GM18858 (cell line): ENCODE results near the gene COL25A1.

ENCODE experiments used
- ATAC-seq: cut with Tn5 transposase; IDR thresholded peaks from one replicate; pipeline ENCODE4 v1.9.1; 2021; ENCODE audit not compliant: unreplicated experiment

Gene COL25A1

DNA sequence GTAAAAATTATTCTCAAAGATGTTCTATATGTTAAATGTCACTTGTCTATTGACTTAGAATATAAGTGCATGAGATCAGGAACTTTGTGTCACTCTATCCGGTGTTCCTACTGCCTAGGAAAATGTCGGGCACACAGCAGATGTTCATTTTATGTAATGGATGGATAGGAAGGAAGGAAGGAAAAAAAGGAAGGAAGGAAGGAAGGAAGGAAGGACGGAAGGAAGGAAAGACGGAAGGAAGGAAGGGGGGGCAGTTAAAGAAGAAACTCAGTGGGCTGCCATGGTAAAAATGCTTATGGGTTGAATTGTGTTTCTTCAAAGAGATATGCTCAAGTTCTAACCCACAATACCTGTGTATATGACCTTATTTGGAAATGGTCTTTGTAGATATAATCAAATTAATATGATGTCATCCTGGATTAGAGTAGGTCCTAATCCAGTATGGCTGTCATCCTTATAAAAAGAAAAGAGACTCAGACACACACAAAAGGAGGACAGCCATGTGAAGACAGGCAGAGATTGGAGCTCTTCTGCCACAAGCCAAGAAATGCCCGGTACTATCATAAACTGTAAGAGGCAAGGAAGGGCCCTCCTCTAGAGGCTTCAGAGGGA lies 86.3 kb downstream of the COL25A1 start:
- ATAC-seq: no peak

- ATAC-seq: no peak
Observed at GRCh38 chr4:109215506-109215905, 87.0 kb downstream of the COL25A1 start.

GRCh38 chr4:109214622-109215301 lies 87.7 kb downstream of the COL25A1 start:
- no peak for ATAC-seq

GRCh38 chr4:109213056-109213455 lies 89.4 kb downstream of the COL25A1 start:
- no peak for ATAC-seq

DNA sequence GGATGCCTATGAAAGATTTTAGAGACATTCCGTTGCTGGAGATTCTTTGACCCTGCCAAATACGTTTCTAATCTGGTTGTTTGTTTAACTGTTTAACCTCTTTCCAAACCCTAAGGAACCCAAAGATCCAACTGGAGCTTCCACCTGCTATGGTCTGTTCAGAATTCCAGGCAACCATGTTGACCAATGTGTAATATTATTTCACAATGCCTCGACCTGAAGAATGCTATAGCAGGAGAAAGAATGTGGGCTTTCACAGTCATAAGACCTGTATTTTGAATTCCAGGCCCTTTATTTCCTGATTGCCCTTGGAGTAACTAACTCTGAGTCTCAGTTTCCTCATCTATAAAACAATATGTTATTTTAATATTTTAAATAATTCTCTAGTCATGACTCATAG lies 90.8 kb downstream of the COL25A1 start:
- ATAC-seq: no peak

GRCh38 chr4:109209647-109210046 lies 92.8 kb downstream of the COL25A1 start:
- ATAC-seq: no peak

- ATAC-seq: no peak
Observed at GRCh38 chr4:109207898-109208297, 94.6 kb downstream of the COL25A1 start.

- ATAC-seq: no peak
Observed at GRCh38 chr4:109207061-109207460, 95.4 kb downstream of the COL25A1 start.

GRCh38 chr4:109206620-109207019 lies 95.8 kb downstream of the COL25A1 start:
- ATAC-seq: no peak

- ATAC-seq: no peak
Observed at GRCh38 chr4:109205186-109205585, 97.3 kb downstream of the COL25A1 start.

DNA sequence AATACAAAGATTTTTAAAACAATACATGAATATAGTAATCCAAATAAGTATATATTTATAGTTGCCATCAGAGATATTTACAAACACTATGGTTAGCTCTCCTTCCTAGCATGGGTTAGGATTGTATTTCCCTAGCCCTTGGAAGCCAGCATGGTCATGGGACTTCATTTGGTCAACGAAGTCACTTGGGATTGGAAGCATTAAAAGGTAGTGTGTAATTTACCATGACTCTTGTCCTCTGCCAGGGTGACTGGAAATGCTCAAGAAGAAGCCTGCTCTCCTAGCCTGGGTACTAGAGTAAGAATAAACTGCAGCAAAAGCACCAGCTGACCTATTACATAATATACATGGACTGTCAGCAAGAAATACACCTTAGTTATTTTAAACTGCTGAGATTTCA lies 102.9 kb downstream of the COL25A1 start:
- no peak for ATAC-seq

DNA sequence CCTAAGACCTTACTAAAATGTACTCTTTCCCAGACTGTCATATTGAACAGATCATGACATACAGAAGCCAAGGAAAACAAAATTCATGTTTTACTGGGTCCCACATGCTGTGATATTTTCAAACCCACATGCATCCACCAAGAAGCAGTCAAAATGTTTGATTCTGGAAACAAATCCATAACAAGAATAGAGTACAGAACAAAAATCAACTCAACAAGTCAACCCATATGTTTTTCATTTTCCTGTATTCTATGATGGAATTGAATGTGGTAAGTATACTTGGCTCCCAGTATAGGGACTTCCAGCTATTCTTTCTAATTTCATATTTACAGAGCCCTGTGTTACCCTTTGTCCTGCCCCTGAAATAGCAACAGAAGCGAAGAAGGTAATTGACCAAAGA lies 106.8 kb downstream of the COL25A1 start:
- ATAC-seq: no peak

DNA sequence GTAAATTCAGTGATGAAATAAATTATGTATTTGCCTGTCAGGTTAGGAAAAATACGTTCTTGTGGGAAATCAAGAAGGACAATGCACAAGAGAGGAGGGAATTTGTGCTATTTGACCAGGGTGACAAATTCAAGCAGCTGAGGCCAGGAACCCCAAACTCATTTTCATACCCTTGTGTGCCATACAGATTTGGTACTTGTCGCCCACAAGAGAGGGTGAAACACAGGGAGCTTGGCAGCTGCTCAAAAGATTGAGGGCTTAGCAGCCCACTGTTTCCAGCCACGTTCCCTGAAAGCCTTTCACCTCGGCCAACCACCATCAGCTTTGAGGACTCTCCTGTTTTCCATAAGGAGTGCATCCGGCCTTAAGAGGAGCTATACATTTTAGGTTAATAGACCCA lies 111.2 kb downstream of the COL25A1 start:
- no peak for ATAC-seq

- no peak for ATAC-seq
Observed at GRCh38 chr4:109186458-109186945, 116.0 kb downstream of the COL25A1 start.

DNA sequence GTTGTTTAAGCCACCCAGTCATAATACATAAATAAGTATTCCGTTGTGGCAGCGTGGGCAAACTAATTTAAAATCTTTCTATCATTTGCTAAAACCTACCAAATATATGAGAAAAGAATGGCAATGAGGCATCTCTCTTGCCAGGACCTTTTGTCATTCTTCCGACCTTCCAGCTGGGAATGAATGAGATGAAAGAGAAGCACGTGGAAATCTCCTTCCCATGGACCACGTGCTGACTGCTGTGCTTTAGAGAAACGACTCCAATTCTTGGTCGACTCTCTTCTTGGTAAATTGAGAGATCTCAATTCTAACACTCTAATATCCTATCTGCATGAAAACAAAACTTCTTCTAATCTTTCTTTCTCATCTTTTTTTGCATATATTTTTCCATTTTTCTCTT lies 116.5 kb downstream of the COL25A1 start:
- ATAC-seq: no peak

GRCh38 chr4:109185548-109185947 lies 116.9 kb downstream of the COL25A1 start:
- no peak for ATAC-seq

DNA sequence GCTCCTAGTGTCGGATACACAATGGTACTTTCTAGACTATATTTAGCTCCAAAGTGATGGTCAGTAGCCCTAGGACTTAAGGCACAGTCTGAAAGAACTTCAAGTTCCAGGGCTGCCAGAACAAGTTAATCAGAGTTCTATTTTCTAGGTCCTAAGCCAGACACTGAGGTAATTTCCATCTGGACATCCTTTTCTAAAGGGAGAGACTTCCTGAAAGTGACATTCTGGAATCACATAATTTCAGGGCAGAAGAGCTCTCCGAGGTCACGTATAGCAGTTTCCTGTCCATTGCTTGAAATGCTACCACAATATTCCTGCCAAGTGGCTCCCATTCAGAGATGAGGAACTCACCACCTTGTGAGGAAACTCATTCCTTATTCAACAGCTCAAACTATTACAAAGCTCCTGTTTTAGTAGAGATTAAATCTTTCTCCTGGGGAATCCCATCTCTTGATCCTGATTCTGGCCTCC lies 117.9 kb downstream of the COL25A1 start:
- no peak for ATAC-seq

- no peak for ATAC-seq
Observed at GRCh38 chr4:109183931-109184490, 118.4 kb downstream of the COL25A1 start.

DNA sequence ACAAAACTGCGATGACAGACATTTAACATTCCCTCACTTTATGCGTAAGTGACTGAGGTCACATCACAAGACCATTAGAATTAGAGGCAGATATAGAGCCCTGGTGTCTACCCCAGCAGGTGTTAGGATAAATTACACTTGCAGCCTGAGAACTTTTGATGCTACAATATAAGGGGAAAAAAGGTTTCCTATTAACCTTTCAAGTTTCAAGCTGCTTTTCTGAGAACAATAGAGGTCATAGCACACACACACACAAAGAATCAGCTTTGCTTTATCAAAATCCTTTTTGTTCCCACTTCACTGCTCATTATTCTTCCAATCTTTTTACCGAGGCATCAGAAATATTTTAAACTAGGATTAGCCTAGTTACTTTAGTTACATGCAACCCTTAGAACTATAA lies 119.8 kb downstream of the COL25A1 start:
- no peak for ATAC-seq

- no peak for ATAC-seq
Observed at GRCh38 chr4:109179061-109179460, 123.4 kb downstream of the COL25A1 start.

- ATAC-seq: no peak
Observed at GRCh38 chr4:109177096-109177810, 125.2 kb downstream of the COL25A1 start.
